Measurements from ENCODE around the gene CDK10. TPM values are rescaled to one million over a fixed set of nuclear protein-coding genes. Genes with fewer than 3 reads are reported as not detected.

The CDK10 gene
- total RNA-seq, 1 experiment from 2014 or later: 52.6 TPM

- TF ChIP-seq CTCF (IDR thresholded peaks at IDR 0.05) (no peak), SIN3A (IDR thresholded peaks at IDR 0.05; ENCODE audit: borderline replicate concordance, insufficient read depth, low read depth, low read length) (no peak), REST (IDR thresholded peaks at IDR 0.05; ENCODE audit: insufficient read depth in 1 of 2, low read depth in 2 of 2, low read length in 1 of 2) (no peak), POLR2AphosphoS5 (IDR thresholded peaks at IDR 0.05; ENCODE audit: low read depth, low read length) (no peak), TCF7L2 (IDR thresholded peaks at IDR 0.05; ENCODE audit: low read depth, low read length) (no peak)
- in situ Hi-C loops (cut with HindIII; ENCODE audit: low pct_unique_long_range_greater_than_20kb, low sequenced_read_pairs) (no loop called here), intact Hi-C loops (cut with micrococcal nuclease; ENCODE audit: unreplicated experiment) (no loop called here)
- no peak overlapping the region for H3K27ac ChIP-seq (ENCODE audit: low read length)
- H3K27me3 ChIP-seq (ENCODE audit: control insufficient read depth, insufficient read depth, low read length): no peaks in the 10 kb centered on the region
- ChIA-PET CTCF (interaction anchor here (0.7 kb wide), 1 partner anchor 216 kb away, joined by 3 read pairs; no protein-coding TSS in a partner anchor), POLR2A (no interaction called here)
- BruUV-seq (replicated peaks): TSS peak; percentile 69
- ATAC-seq (no peak), DNase-seq (ENCODE audit: low read depth, low spot score) (no peak)
- H3K36me3 ChIP-seq (ENCODE audit: control insufficient read depth, insufficient read depth, low read length): peaks cover 18% of the 10 kb centered on the region; the same call in 1 of the 2 replicates
- no peak overlapping the region for H3K4me3 ChIP-seq (ENCODE audit: low read depth in 2 of 2, low read length in 2 of 2)
- no peaks in the 10 kb centered on the region for H3K9me3 ChIP-seq (ENCODE audit: control insufficient read depth, insufficient read depth, low read depth, low read length)
- H3K4me1 ChIP-seq (ENCODE audit: control insufficient read depth, insufficient read depth, low read length): no peaks in the 10 kb centered on the region
Measured at GRCh38 chr16:89655062-89655643, 31.3 kb upstream of the CDK10 start.

DNA sequence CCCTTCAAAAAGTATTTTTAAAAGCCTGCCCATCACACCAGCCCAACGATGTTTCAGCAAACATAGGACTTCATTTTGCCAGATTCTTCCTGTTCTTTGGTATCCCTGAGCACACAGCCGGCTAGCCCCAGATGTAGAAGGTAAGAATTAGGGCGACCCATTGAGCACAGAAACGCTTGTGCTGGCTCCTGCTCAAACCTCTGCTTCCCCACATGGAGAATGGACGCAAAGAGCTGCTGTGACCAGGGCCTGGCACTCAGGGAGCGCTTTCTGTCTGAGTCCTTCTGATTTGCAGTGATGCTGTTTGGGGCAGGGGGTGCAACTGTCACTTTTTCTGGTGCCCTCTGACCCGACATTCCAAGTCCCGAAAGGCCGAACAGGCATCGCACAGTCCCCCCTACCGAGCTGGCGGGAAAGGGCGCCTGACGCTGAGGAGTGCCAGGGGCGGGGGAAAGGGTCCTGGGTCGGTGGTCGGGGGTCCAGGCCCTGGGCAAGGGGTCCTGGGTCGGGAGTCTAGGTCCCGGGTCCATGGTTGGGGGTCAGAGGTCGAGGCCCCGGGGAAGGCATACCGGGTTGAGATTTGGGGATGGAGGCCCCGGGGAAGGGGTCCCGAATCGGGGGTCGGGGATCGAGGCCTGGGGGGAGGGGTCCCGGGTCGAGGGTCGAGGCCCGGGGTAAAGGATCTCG is 29.9 kb upstream of the CDK10 start:
- no peaks in the 10 kb centered on the region for H3K4me1 ChIP-seq (ENCODE audit: control insufficient read depth, insufficient read depth, low read length)
- ATAC-seq (no peak), DNase-seq (ENCODE audit: low read depth, low spot score) (no peak)
- POLR2A ChIA-PET: interaction anchor here (0.6 to 0.9 kb wide), 3 partner anchors 8 to 56 kb away, joined by 3 to 11 read pairs (median 9); no protein-coding TSS in a partner anchor
- CTCF ChIA-PET: interaction anchor here (0.6 kb wide), 1 partner anchor 98 kb away, joined by 10 read pairs; no protein-coding TSS in a partner anchor
- no peaks in the 10 kb centered on the region for H3K27me3 ChIP-seq (ENCODE audit: control insufficient read depth, insufficient read depth, low read length)
- in situ Hi-C loops (cut with HindIII; ENCODE audit: low pct_unique_long_range_greater_than_20kb, low sequenced_read_pairs) (no loop called here), intact Hi-C loops (cut with micrococcal nuclease; ENCODE audit: unreplicated experiment) (no loop called here)
- no TSS peak for BruUV-seq (replicated peaks)
- H3K4me3 ChIP-seq (ENCODE audit: low read depth in 2 of 2, low read length in 2 of 2): peak overlapping the region; percentile 92 to 96
- no peaks in the 10 kb centered on the region for H3K9me3 ChIP-seq (ENCODE audit: control insufficient read depth, insufficient read depth, low read depth, low read length)
- peaks cover 18% of the 10 kb centered on the region for H3K36me3 ChIP-seq (ENCODE audit: control insufficient read depth, insufficient read depth, low read length)
- TF ChIP-seq SIN3A (IDR thresholded peaks at IDR 0.05; ENCODE audit: borderline replicate concordance, insufficient read depth, low read depth, low read length) (no peak), POLR2AphosphoS5 (IDR thresholded peaks at IDR 0.05; ENCODE audit: low read depth, low read length) (no peak), TCF7L2 (IDR thresholded peaks at IDR 0.05; ENCODE audit: low read depth, low read length) (no peak), CTCF (IDR thresholded peaks at IDR 0.05) (no peak), REST (IDR thresholded peaks at IDR 0.05; ENCODE audit: insufficient read depth in 1 of 2, low read depth in 2 of 2, low read length in 1 of 2) (no peak)
- H3K27ac ChIP-seq (ENCODE audit: low read length): peak overlapping the region; percentile 59
